Activated CD4-positive, alpha-beta memory T cell treated with anti-CD3 and anti-CD28 coated beads, Interleukin-2, amount 10 ng/mL, durations not matched to agents 7 days and 5 days (primary cell): ENCODE measurements around the gene STX16. TPM values are rescaled to one million over a fixed set of nuclear protein-coding genes. Genes with fewer than 3 reads are reported as not detected.
"Not testable (repeated sequence)": the region's sequence is repeated elsewhere in the genome, so short reads cannot be mapped to it uniquely, and the experiment has no call there.

Experiments
- CTCF ChIA-PET: fragments of 350-600 bp; sonication (Branson Sonifier 250); formaldehyde crosslinking; loops from one replicate; lab custom pipeline; 2021; ENCODE audit warnings: antibody characterized with exemption, inconsistent platforms; lab: Charles Lee
- POLR2A ChIA-PET: fragments of 350-600 bp; sonication (Branson Sonifier 250); formaldehyde crosslinking; loops from one replicate; lab custom pipeline; 2021; ENCODE audit warnings: antibody characterized with exemption; lab: Charles Lee
- DNase-seq: peaks from one replicate; pipeline ENCODE4 v3.0.0-alpha.2; 2020
- H3K27ac Mint-ChIP-seq: one replicate; pipeline ENCODE4 v1.8.0; 2021; ENCODE audit warnings: mild to moderate bottlenecking, mixed read lengths
- H3K27me3 Mint-ChIP-seq: one replicate; pipeline ENCODE4 v1.8.0; 2021; ENCODE audit warnings: mixed read lengths
- H3K36me3 Mint-ChIP-seq: one replicate; pipeline ENCODE4 v1.8.0; 2021; ENCODE audit warnings: low read depth, mixed read lengths
- H3K4me1 Mint-ChIP-seq: one replicate; pipeline ENCODE4 v1.8.0; 2021; ENCODE audit warnings: mixed read lengths
- H3K4me3 Mint-ChIP-seq: one replicate; pipeline ENCODE4 v1.8.0; 2021; ENCODE audit warnings: mild to moderate bottlenecking, mixed read lengths
- H3K9me3 Mint-ChIP-seq: one replicate; pipeline ENCODE4 v1.8.0; 2021; ENCODE audit warnings: mixed read lengths
- total RNA-seq, 2 experiments: library from RNA; stranded (reverse); gene quantifications; one replicate each; pipeline ENCODE4 v1.2.3, GENCODE V29; 2021

The STX16 gene
- total RNA-seq, 2 experiments from 2014 or later, result 152 to 153 TPM

- ChIA-PET POLR2A (no interaction called here), CTCF (no interaction called here)
- no peaks in the 10 kb centered on the region for H3K36me3 Mint-ChIP-seq
- H3K27ac Mint-ChIP-seq, result no peak overlapping the region
- DNase-seq, result no peak
- peaks cover 12% of the 10 kb centered on the region for H3K4me1 Mint-ChIP-seq
- no peak overlapping the region for H3K4me3 Mint-ChIP-seq
- no peaks in the 10 kb centered on the region for H3K9me3 Mint-ChIP-seq
- peaks cover 17% of the 10 kb centered on the region for H3K27me3 Mint-ChIP-seq
Observed at GRCh38 chr20:58635279-58635665, 15.8 kb upstream of the STX16 start.

DNA sequence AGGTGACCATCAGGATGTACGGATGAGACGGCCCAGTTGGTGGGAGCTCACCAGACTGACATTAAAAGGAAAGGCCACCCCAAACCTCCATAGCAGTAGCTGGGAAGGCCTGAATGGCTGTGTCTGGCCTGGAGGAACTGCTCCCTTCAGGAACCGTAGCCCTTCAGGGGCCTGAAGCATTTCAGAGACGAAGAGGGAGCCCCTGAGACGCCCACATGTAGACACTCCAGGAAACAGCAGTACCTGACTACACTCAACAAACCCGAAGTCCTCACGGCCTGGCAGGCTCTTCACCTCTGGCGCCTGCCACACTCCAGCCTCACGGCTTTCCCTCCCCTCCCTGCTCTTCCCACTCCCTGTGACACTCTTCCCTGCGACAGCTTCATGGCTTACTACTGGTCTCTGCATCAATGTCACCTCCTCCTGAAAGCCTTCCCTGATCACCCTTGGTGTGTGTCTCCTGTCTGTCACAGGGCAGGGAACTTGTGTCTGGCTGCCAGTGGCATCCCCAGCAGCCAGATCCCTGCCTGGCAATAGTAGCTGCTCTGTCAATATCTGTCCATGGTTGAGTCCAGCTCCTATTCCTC, 14.6 kb upstream of the STX16 start:
- POLR2A ChIA-PET, result no interaction called here
- CTCF ChIA-PET, result no interaction called here
- Mint-ChIP-seq H3K4me3 (no peak overlapping the region), H3K27me3 (peaks cover 19% of the 10 kb centered on the region), H3K36me3 (no peaks in the 10 kb centered on the region), H3K27ac (no peak overlapping the region), H3K9me3 (no peaks in the 10 kb centered on the region), H3K4me1 (peaks cover 12% of the 10 kb centered on the region)
- no peak for DNase-seq

DNA sequence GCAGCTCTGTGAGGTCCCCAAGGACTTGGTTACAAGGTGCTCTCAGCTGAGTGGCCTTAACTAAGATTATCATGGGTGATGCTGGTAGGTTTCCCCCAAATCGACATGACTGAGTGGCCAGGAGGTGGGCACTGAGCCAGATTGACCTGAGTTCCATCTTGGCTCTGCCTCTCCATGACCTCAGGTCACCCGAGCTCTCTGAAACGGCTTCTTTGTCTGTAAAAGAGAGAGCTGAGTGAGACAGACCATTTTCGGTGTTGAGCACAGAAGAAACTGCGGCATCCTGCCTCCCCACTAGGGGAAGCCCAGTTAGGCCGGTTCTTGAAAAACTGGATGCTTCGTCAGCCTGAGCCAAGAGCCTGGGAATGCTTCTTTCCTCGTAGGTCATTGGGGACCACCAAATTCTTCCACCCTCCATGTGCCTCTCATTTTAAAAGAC, 14.1 kb upstream of the STX16 start:
- Mint-ChIP-seq H3K9me3 (no peaks in the 10 kb centered on the region), H3K27me3 (peaks cover 20% of the 10 kb centered on the region), H3K4me1 (peaks cover 12% of the 10 kb centered on the region), H3K27ac (no peak overlapping the region), H3K36me3 (no peaks in the 10 kb centered on the region), H3K4me3 (no peak overlapping the region)
- ChIA-PET CTCF (no interaction called here), POLR2A (no interaction called here)
- no peak for DNase-seq

- no peak overlapping the region for H3K27ac Mint-ChIP-seq
- H3K27me3 Mint-ChIP-seq, result peaks cover 25% of the 10 kb centered on the region
- POLR2A ChIA-PET, result no interaction called here
- no peak overlapping the region for H3K4me3 Mint-ChIP-seq
- peaks cover 12% of the 10 kb centered on the region for H3K4me1 Mint-ChIP-seq
- no peak for DNase-seq
- CTCF ChIA-PET, result no interaction called here
- no peaks in the 10 kb centered on the region for H3K36me3 Mint-ChIP-seq
- H3K9me3 Mint-ChIP-seq, result no peaks in the 10 kb centered on the region
Observed at GRCh38 chr20:58637466-58638213, 13.4 kb upstream of the STX16 start.

DNA sequence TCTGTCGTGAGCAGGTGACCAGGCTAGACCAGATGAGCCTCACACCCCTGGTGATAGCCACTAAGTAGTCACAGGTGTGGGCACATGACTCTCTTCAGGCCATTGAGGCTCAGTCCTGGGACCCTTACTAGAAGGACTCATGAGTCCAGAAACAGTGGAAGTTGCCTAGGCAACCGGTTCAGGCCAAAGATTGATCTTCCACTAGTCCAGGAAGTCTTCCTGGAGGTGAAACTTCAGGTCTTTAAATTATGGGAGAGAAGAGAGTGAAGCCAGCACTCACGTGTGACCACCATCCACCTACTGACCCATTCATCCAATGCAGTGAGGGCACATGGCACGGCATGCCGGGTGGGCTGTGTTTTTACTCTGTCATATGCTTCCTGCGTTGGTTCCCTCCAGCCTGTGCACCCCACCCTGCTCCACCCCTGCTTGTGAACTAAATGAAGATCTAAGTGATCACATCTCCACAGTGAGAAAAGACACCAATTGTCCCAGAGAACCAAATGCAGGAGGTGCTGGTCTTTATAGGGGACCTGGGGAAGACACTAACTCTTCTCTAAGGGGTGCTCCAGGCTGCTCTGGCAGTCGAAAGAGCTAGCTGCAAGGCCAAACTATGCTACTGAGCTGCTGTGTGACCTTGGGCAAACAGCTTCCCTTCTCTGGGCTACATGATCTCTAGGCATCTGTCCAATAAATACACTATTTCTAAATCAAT, 12.5 kb upstream of the STX16 start:
- ChIA-PET CTCF (interaction anchor here (1.3 kb wide), 1 partner anchor 17 kb away, joined by 3 read pairs; no protein-coding TSS in a partner anchor), POLR2A (interaction anchor here (1.4 kb wide), 1 partner anchor 12 kb away, joined by 5 read pairs; the partner anchor contains the start of gene STX16)
- peaks cover 12% of the 10 kb centered on the region for H3K4me1 Mint-ChIP-seq
- H3K36me3 Mint-ChIP-seq, result no peaks in the 10 kb centered on the region
- H3K27ac Mint-ChIP-seq, result no peak overlapping the region
- no peak for DNase-seq
- H3K4me3 Mint-ChIP-seq, result no peak overlapping the region
- H3K27me3 Mint-ChIP-seq, result peaks cover 25% of the 10 kb centered on the region
- no peaks in the 10 kb centered on the region for H3K9me3 Mint-ChIP-seq

DNA sequence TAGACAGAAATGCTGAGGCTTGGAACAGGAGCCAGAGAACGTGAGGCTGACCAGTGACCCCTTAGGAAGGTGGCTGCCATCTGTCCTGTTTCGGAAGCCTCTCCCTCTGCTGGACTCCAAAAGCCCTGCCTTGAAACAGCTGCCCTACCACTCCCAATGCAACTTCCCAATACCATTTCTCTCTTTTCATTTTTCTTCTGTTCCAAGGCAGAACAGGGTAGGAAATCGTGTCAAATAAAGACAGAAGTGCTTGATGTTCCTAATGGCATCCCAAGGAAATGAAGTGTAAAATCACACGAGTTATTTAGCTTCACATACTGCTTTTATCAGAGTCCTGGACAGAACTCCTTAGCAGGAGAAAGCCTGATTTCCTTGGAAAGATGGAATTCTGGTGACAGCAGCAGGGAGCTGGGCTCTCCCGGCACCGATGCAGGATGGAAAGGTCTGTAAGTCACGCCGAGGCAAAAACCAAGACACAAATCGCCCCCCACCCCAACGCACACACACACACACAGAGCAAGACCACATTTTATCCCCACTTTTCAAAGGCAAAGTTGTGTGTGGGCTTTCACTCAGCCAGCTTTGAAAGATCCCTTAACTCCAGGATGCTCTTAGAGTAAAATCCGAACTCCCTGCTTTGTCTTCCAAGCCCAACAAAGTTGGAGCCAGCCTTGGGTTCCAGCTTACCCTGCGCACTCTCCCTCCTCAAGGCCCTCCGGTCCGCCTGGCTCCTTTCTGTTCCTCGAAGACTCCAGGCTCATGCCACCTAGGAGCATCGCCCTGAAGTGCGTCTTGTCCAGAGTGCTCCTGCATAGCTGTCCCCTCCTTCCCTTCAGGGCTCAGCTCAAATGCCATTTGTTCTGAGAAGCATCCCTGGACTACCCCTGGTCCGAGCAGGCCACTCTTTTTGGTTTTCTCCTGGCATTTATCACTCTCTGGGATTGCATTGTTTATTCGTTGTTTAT, 11.6 kb upstream of the STX16 start:
- DNase-seq, result no peak
- peaks cover 25% of the 10 kb centered on the region for H3K27me3 Mint-ChIP-seq
- H3K4me3 Mint-ChIP-seq, result no peak overlapping the region
- H3K36me3 Mint-ChIP-seq, result no peaks in the 10 kb centered on the region
- ChIA-PET CTCF (interaction anchor here (1.3 kb wide), 1 partner anchor 18 kb away, joined by 3 read pairs; no protein-coding TSS in a partner anchor), POLR2A (interaction anchor here (1.4 kb wide), 1 partner anchor 11 kb away, joined by 5 read pairs; the partner anchor contains the start of gene STX16)
- peaks cover 7% of the 10 kb centered on the region for H3K4me1 Mint-ChIP-seq
- no peak overlapping the region for H3K27ac Mint-ChIP-seq
- no peaks in the 10 kb centered on the region for H3K9me3 Mint-ChIP-seq

DNA sequence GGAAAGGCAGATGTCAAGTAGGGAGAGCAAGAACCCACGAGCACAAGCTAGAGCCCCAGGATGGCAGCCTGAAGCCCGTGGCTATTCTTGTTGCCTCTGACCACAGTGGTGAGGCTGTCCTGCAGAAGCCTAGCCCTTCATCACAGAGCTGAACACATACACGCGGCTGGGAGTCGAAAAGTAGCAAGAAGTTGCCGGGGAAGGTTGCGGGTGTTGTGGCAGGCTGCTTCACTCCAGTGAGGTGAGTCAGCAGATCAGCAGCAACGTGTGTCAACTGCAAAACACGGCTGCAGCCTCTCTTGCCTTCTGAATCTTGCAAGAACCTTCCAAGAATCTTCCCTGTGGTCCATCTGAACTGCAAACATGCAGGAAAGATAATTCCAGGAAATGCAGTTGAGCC, 10.6 kb upstream of the STX16 start:
- Mint-ChIP-seq H3K27ac (no peak overlapping the region), H3K27me3 (peaks cover 25% of the 10 kb centered on the region), H3K4me1 (peaks cover 1% of the 10 kb centered on the region), H3K36me3 (no peaks in the 10 kb centered on the region), H3K4me3 (no peak overlapping the region), H3K9me3 (no peaks in the 10 kb centered on the region)
- no peak for DNase-seq
- POLR2A ChIA-PET, result interaction anchor here (1.6 kb wide), 1 partner anchor 11 kb away, joined by 3 read pairs; the partner anchor contains the start of gene STX16
- CTCF ChIA-PET, result no interaction called here

DNA sequence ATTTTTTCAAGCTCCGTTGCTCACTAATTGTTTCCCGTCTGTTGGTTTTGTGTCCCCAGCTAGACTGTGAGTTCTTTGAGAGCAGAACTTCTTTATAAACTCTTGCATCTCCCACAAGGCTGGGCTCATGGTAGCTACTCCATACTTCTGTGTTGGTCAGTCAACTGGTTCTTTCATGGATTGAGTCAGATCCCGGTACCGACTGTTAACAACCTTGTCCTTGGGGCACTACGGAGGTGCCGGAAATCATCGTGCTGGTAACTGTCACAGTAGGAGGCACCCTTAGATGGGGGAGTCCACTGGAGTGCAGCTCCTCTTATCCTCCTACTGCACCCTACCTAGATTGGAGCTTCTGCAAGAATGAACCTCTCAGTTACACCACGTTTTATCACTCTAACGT, 8.6 kb upstream of the STX16 start:
- DNase-seq, result no peak
- Mint-ChIP-seq H3K9me3 (no peaks in the 10 kb centered on the region), H3K27ac (no peak overlapping the region), H3K4me3 (no peak overlapping the region), H3K27me3 (peaks cover 23% of the 10 kb centered on the region), H3K4me1 (no peaks in the 10 kb centered on the region), H3K36me3 (no peaks in the 10 kb centered on the region)
- POLR2A ChIA-PET, result interaction anchor here (1.0 kb wide), 1 partner anchor 9 kb away, joined by 4 read pairs; the partner anchor contains the start of gene STX16
- CTCF ChIA-PET, result no interaction called here

DNA sequence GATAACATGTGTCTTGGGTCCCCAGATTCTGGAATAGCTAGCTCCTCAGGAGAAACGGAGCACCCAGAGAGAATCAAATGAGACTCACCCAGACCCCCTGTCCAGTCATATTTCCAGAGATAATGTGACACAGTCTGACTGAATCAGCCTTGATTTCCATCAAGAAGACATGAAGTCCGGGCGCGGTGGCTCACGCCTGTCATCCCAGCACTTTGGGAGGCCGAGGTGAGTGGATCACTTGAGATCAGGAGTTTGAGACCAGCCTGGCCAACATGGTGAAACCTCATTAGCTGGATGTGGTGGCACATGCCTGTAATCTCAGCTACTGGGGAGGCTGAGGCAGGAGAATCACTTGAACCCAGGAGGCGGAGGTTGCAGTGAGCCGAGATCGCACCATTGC, 8.2 kb upstream of the STX16 start:
- H3K36me3 Mint-ChIP-seq, H3K4me3 Mint-ChIP-seq, DNase-seq, H3K4me1 Mint-ChIP-seq, H3K9me3 Mint-ChIP-seq, H3K27ac Mint-ChIP-seq, CTCF ChIA-PET: not testable (repeated sequence)
- peaks cover 22% of the 10 kb centered on the region for H3K27me3 Mint-ChIP-seq
- POLR2A ChIA-PET, result interaction anchor here (0.6 to 1.0 kb wide), 2 partner anchors 8 to 388 kb away, joined by 3 to 4 read pairs; partner anchors contain the start of gene STX16

GRCh38 chr20:58645412-58645968, 5.6 kb upstream of the STX16 start:
- CTCF ChIA-PET, result interaction anchor here (1.5 kb wide), 1 partner anchor 194 kb away, joined by 5 read pairs; no protein-coding TSS in a partner anchor
- Mint-ChIP-seq H3K36me3 (no peaks in the 10 kb centered on the region), H3K9me3 (no peaks in the 10 kb centered on the region), H3K4me3 (no peak overlapping the region), H3K4me1 (peaks cover 5% of the 10 kb centered on the region), H3K27ac (no peak overlapping the region), H3K27me3 (peaks cover 7% of the 10 kb centered on the region)
- DNase-seq, result no peak
- POLR2A ChIA-PET, result interaction anchor here (0.9 kb wide), 1 partner anchor 12 kb away, joined by 3 read pairs; no protein-coding TSS in a partner anchor

GRCh38 chr20:58646257-58646656, 4.8 kb upstream of the STX16 start:
- no peak overlapping the region for H3K27ac Mint-ChIP-seq

More at GRCh38 chr20:58646257-58646656, 4.8 kb upstream of the STX16 start:
- POLR2A ChIA-PET, result interaction anchor here (1.4 kb wide), 1 partner anchor 386 kb away, joined by 4 read pairs; the partner anchor contains the start of gene ATP5F1E
- Mint-ChIP-seq H3K36me3 (peaks cover 4% of the 10 kb centered on the region), H3K4me1 (peaks cover 5% of the 10 kb centered on the region), H3K4me3 (no peak overlapping the region), H3K27me3 (peaks cover 7% of the 10 kb centered on the region), H3K9me3 (no peaks in the 10 kb centered on the region)
- DNase-seq, result no peak
- CTCF ChIA-PET, result interaction anchor here (0.8 kb wide), 1 partner anchor 216 kb away, joined by 3 read pairs; no protein-coding TSS in a partner anchor
